OCI-M1 (cell line): ENCODE data around the gene F2R.
"Not testable (repeated sequence)": the region's sequence is repeated elsewhere in the genome, so short reads cannot be mapped to it uniquely, and the experiment has no call there.

ENCODE experiments used
- DNase-seq: peaks from one replicate; lab custom pipeline; 2025; lab: John Stamatoyannopoulos, UW

F2R gene

DNA sequence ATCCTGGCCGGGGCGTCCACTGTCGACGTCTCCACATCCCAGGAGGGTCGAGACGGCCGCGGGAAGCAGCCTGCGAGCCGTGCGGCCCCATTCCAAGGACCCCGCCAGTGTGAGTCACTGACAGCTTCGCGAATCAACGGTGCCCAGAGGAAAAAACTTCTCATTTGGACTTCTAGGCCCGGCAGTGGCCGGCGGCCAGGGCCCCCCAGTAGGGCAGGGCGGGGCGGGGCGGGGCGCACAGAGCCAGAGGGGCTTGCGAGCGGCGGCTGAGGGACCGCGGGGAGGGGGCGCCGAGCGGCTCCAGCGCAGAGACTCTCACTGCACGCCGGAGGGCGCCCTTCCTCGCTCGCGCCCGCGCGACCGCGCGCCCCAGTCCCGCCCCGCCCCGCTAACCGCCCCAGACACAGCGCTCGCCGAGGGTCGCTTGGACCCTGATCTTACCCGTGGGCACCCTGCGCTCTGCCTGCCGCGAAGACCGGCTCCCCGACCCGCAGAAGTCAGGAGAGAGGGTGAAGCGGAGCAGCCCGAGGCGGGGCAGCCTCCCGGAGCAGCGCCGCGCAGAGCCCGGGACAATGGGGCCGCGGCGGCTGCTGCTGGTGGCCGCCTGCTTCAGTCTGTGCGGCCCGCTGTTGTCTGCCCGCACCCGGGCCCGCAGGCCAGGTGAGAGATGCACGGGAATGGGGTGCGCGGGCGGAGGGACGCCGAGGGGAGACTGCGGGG is at the start of gene F2R:
Gene F2R, plus strand, starts transcription at position 391 of the 720 bp plus-strand sequence. Its CDS starts 182 bp downstream, at position 573.
- peak; percentile 81 for DNase-seq

DNA sequence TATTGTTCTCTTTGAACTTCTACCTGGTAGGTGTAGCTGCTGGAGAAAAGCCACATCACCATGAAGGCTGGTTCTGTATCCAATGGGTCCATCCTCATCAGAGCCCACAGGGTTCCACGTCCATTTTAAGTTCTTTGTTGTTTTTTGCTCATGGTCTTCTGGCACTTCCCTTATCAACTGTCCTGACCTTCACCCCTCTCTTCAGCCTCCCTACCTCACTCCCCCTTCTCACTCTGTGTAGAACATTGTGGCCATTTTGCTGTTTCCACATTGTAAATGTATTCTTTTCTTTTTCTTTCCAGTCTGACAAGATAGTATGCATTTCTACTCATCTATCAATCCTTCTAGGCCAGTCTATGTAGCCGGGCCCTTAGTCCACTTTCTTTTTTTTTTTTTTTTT is 48.4 kb upstream of the F2R start:
- DNase-seq: peak; percentile 20

DNA sequence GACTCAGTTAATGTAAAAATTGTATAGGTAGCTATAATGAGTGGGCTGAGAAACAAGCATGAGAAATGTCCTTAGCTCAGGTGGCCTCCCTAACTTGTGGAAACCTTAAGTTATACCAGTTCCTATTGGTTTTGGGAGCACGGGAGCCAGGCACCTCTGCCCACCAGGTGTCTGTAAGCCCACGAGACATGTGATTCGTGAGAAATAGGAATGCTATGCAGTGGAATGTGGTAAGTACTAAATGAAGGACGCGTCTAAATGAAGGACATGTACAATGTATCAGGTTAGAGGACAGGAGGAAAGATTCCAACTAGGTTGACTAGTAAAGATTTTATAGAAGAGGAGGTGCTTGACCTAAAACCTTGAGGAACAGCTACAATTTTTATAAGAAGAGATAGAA is 46.7 kb upstream of the F2R start:
- DNase-seq: no peak

DNA sequence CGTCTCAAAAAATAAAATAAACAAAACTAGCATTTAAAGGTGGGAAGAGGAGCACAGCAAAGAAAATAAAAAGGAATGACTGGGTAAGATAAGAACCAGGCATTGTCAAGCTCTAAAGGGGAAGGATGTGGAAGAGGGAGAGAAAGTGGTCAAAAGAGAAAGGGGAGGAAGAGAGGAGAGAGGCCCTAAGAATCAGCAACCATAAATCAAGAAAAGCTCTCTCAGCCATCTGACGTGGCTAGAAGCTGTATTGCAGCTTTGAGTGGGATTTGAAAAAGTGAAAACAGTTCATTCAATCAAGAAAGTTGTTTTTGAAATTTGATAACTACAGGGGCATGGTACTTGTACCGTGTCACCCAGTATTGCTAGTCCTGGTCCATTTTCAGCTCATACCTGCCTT is 45.4 kb upstream of the F2R start:
- DNase-seq: no peak

DNA sequence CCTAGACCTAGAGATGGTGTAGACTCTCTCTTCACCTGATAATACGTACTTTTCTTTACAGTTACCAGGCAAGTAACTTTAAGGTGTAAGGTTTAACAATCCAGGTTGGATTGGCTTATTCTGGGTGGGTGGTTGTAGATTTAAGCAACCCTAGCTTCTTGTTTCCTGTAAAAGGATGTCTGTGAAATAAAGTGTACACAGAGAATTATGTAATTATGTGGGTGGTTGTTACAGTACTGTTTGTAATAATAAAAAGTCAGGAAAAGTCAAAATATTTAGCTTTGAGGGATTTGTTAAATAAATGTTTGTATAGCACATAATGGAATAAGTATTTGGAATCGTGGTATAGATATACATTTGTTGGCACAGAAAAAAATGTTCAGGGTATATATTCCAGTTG is 43.7 kb upstream of the F2R start:
- DNase-seq: no peak

DNA sequence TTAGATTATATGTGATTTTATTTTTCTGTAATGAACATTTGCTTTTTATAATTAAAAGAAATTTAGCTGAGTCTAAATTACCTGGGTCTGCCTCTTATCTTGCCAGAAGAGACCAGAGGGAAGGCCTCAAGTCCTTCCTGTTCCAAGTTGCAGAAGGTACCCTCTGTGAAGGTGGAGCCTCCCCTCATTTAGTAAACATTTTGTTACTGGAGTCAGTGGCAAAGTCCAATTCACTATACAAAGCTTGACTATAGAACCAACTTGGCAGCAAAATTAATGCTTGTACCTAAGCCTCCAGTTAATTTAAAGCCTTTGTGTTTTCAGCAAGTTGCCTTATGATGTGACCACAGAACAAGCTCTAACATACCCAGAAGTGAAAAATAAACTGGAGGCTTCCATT is 42.8 kb upstream of the F2R start:
- DNase-seq: no peak

DNA sequence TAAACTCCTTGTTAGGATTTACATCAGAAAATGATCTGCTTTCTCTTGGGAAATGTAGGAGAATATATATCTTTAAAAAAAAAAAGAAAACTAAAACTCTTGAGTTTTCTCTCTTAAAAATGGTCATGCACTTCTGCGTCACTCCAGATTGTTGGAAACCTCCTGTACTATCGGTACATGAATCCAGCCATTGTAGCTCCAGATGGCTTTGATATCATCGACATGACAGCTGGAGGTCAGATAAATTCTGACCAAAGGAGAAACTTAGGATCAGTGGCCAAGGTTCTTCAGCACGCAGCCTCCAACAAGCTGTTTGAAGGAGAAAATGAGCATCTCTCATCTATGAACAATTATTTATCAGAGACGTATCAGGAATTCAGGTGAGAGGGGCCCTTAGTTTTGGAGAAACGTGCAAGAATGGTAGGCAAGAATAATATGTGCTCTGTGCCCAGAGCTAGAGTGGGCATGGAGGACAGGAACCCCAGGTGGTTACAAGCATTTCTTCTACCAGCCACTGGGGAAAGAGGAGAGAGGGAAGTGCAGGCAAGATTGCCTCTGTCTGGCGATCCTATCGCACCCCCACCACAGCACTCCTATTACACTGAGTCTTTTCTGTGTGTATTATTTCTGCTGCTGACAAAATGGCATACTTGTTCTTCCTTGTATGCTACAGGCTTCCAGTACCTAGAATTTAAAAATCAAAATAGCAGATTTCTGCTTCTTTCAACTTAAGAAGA is 41.4 kb upstream of the F2R start:
- peak; percentile 66 for DNase-seq

DNA sequence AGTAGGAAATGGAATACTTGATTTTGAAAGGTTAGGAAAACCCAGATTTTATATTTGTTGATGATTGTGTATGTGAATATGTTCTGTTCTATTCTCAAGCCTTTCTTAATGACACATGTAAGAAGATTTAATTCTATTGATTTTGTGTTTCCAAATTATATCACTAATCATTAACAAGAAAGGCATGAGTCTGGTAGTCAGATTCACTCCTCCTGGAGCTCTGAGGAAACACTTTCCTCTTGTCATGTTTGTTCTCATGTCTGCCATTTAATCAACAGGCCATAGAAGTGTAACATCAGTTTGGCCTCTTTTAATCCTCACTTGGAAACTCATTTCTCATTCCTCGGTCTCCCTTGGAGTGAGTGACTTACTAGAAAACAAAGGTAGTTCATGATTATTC is 40.6 kb upstream of the F2R start:
- DNase-seq: no peak

DNA sequence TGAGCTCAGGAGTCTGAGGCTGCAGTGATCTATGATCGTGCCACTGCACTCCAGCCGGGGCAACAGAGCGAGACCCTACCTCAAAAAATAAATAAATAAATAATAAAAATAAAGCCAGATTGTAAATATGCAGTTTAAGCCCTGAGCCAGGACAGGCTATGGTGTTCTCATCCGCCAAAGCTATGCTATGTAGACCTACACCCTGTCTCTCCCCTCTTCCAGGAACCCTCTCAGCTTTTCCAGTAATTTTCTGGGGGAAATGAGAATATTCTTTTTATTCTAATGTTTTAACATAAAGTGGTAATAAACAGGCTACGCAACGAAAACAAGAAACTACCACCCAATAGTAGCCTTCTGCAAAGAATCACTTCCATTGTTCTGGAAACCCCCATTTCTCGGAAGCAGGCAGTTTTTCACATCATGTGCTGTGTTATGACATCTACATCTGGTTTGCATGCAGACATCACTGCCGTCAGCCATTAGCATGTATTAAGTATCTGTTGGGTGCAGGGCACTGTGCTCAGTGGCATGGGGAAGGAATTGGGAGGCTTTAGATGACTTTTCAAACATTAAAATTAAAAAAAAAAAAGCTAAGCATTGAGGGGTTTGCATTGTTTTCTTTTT is 38.0 kb upstream of the F2R start:
- no peak for DNase-seq

DNA sequence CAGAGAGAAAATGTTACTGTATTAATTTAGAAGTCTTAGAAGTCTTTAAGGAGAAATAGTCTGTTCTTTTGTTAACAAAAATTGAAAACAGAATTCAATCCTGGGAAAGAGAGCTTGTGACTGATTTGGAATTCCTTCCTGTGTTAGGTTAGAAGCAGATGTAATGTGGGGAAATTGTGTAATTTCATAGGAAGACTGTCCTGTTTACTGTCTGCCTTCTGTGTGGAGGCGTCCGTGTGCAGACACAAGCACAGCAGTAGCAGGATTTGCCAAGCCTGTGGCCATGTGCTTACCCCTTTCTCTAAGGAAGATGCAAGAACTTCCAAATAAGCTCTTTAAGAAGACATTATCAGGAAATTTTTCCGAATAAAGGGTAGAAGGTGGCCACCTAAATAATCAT is 36.7 kb upstream of the F2R start:
- no peak for DNase-seq

DNA sequence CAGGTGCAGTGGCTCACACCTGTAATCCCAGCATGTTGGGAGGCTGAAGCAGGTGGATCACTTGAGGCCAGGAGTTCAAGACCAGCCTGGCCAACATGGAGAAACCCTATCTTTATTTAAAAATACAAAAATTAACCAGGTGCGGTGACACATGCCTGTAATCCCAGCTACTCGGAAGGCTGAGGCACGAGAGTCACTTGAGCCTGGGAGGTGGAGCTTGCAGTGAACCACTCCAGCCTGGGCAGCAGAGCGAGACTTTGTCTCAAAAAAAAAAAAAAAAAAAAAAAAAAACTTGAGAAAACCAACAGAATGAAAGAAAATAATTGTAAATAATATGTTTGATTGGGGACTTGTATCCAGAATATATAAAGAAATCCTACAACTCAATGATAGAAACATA is 35.1 kb upstream of the F2R start:
- DNase-seq: not testable (repeated sequence)

DNA sequence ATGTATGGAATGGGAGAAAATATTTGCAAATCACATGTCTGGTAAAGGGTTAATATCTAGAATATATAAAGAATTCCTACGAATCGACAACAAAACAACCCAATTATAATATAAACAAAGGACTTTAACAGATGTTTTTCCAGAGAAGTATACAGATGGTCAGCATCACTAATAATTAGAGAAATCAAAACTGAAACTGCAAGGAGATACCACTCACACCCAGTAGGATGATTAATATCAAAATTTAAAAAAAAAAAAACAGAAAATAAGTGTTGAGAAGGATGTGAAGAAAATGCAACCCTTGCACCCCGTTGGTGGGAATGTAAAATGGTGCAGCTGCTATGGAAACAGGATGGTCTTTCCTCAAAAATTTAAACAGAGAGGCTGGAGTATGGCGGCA is 34.6 kb upstream of the F2R start:
- no peak for DNase-seq

DNA sequence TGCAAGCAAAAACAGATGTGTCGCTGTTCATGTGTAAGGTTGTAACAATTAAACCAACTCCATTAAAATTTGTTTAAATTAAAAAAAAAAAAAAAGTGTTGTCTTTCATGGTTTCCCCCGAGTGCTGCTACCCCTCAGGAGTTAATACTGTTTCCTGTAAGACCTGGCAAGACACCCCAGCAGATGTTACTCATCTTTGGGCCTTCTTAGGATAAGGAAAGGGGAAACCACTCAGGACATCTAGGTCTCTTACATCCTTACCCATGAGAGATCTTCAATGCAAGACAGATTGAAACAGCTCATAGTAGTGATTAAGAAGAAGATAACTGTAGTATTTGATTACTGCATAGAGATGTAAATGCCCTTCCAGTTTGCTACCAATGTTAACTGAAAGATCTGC is 33.5 kb upstream of the F2R start:
- no peak for DNase-seq

DNA sequence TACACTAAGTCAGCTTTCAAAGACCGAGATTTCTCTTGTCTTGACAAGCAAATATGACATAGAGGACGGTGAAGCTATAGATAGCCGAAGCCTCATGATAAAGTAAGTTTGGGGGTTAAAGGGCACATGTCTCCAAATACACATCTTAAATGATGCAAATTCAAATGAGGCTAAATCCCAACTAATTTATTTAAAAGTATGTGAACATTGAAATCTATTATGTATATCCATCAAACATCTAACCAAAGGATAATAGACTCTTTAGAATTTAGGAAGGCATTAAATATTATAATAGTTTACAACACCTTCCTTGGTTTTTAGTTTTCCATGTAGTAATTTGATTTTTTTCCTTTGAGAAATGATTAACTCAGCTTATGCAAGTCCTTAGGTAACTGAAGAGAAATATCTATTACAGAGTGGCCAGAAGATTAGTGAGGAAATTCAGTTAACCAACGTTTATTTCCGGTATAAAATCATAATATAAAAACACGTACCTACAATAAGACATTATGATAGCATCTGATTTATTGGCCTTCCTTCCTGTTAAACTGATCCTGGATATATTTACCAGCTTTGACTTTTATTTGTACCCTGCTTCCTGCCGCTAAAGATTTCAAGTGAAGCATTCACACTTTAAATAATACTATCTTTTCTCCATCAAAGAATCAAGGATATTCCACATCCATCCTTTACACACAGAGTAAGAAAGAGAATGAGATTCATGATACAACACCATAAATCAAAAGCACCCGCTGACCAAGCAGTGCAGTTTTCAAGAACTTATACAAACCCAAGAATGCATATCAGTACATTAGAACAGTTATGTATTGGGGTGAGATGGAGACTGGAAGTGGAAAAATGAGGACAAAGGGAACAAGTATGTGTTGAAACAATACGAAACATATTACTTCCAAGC is 31.9 kb upstream of the F2R start:
- DNase-seq: no peak

DNA sequence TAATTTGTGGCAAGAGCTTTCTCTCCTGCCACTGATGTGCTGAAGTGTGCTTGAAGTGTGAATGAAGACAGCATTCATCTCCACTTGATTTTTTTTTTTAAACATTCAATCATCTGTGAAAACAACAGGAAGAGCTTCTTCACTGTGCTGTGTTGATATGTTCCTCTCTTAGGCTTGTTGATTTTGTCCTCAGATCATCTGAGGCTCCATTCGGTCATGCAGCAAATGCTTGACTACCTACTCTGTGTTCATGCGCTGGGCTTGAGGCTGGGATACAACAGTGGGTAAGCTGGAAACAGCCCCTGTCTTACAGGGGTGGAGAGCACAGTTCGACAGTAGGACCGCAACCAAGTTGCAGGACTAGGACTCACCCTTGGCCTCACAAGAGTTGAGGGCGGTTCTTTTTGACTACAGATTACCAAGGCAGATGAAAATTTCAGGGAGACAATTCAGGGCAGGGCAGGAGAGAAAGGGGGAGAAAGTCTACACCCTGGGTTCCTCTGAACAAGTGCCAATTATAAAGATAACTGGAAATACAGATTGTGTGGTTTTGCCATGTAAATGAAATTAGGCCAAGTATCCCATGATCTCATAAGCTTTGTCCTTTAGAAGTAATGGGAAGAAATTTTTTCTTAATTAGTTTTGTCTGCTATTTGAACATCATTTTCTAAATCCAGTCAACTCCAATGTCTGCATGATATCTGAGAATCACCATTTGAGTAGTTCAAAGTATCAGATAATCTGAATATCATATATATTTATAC is 31.0 kb upstream of the F2R start:
- DNase-seq: peak; percentile 39

DNA sequence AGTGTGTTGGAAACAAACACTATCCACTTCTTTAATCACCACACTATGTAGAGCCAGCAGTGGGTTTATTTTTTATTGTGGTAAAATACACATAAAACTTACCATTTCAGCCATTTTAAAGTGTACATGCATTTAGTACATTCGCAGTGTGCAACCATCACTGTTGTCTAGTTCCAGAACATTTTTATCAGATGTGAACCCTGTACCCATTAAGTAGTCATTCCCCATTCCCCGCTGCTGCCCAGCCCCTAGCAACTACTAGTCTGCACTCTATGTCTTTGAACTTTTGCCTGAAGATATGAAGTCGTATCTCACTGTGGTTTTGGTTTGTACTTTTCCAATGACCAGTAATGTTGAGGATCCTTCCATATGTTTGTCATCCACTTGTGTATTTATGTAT is 30.2 kb upstream of the F2R start:
- peak; percentile 67 for DNase-seq

DNA sequence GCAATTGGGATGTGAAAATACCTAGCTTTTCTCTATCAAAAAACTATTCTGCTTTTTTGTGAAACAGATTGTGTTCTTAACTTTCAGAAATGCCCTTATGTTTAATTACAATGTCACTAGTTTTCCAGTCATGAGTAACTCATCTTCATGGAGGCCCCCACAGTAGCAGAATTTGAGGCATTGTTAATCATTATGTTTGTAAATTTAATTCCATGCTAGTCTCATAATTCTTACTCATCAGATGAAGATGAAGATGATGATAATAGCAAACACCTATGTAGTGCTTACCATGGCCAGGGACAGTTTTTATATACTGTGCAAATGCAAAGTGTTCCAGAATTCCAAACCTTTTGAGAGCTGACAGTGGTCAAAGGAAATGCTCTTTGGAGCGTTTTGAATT is 27.7 kb upstream of the F2R start:
- DNase-seq: no peak

DNA sequence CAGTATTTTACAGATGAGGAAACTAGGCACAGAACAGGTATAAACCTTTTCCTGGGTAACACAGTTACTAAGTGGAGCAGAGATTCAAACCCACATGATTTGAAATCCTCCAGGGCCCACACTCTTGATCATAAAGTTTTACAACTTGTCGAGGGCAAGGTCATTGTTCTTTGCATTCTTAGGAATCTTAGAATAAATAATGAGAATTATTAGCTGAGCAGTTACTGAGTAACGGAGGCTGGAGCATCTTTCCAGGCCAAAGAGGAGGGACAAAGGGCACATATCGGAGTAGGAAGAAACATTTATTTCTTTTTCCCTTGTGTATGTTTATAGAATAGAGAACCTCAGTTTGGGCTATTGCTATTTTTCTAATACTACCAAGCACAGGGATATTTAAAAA is 27.1 kb upstream of the F2R start:
- DNase-seq: no peak

DNA sequence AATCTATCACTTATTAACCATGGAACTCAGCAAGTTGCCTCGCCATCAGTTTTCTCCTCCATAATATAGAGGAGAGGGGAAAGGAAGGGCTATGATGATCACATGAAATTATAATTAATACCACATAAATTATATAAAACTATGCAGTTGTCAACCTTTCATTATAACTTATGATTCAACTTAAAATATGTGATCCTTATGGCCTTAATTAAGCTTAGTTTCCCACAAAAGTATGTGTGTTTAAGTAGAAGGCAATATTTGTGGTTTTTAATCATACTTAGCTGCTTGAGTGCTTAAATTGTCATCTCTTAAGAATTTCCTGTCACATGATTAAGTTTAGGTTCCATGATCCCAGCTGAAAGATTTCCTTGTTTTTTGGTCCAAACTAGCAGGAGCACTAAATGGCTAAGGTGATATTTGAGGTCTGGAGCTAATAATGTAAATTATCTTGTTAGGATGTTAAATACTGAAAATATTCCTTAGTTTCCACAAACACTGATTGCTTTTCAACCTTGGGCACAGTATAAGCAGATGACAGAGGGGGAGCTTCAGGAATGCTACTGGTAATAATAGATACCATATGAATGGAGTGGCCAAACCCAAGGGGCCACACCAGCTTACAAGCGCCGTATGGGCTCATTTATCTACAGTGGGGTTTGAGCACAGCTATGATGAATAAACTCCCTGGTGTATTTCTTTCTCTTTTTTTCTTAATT is 26.4 kb upstream of the F2R start:
- no peak for DNase-seq

DNA sequence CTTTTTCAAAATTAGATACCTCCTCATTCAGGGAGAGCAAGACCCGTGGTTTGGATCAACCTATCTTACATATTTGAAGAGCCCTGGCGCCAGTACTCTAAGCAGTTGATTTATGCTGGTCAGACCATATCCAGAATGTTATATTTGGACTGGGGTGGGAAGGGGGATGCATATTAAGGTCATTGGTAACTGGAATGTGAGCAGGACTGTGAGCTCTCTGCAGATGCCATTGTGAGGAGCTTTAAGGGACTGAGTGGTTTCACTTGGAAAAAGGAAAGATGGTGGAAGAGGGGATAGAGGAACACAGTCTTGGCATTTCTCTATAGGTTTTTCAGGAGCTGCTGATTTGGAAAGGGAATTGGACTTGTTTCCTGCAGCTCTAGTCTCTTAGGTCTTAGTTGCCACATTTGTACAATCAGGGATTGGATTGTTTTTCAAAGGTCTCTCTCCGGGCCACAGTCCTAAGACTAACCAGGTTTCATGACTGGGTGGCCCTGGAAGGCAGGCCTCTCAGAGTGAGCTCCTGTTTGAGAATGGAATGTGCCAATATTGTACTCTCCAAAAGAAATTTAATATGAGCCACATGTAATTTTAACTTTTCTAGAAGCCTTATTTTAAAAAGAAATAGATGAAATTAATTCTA is 25.8 kb upstream of the F2R start:
- DNase-seq: no peak
